Uterus (tissue), 4 donors: ENCODE data around the gene PHPT1. TPM values are rescaled to one million over a fixed set of nuclear protein-coding genes. Genes with fewer than 3 reads are reported as not detected.
"Not testable (repeated sequence)": the region's sequence is repeated elsewhere in the genome, so short reads cannot be mapped to it uniquely, and the experiment has no call there.

ENCODE experiments used
- DNase-seq, 2 donors: peaks; one replicate each; pipeline ENCODE4 v3.0.0-alpha.2; 2019 to 2020
- H3K27ac ChIP-seq, 2 donors: fragments of 200-600 bp; sonication (generic); 1 replicate in 1 of 2; 2 replicates in 1 of 2; pipeline ENCODE4 v1.5.1; 2016 to 2018
- H3K27me3 ChIP-seq, 2 donors: fragments of 200-600 bp; sonication (generic); one replicate each; pipeline ENCODE4 v1.5.1; 2018 to 2019; ENCODE audit warnings: control low read depth in 1 of 2
- H3K36me3 ChIP-seq, 2 donors: fragments of 200-600 bp; sonication (generic); one replicate each; pipeline ENCODE4 v1.5.1; 2019; ENCODE audit warnings: control low read depth in 1 of 2
- H3K4me1 ChIP-seq, 2 donors: fragments of 200-600 bp; sonication (generic); one replicate each; pipeline ENCODE4 v1.5.1; 2018 to 2019; ENCODE audit warnings: control low read depth in 1 of 2
- H3K4me3 ChIP-seq, 2 donors: fragments of 200-600 bp; sonication (generic); 1 replicate in 1 of 2; 2 replicates in 1 of 2; pipeline ENCODE4 v1.5.1; 2018 to 2019; ENCODE audit warnings: mild to moderate bottlenecking in 1 of 2
- H3K9me3 ChIP-seq, 2 donors: fragments of 200-600 bp; sonication (generic); one replicate each; pipeline ENCODE4 v1.5.1; 2019; ENCODE audit warnings: control low read depth in 1 of 2
- CTCF ChIP-seq, 4 experiments: fragments of 200-600 bp in 2 of 4; fragments of 450-650 bp in 2 of 4; sonication (generic) in 2 of 4; IDR thresholded peaks; one replicate each; pipeline ENCODE4 v1.5.1; 2016 to 2019; ENCODE audit warnings: antibody characterized with exemption in 4 of 4, mild to moderate bottlenecking in 2 of 4, moderate library complexity in 1 of 4
- POLR2A ChIP-seq, 2 donors: fragments of 450-650 bp; IDR thresholded peaks; one replicate each; pipeline ENCODE4 v1.6.1; 2016; ENCODE audit warnings: antibody characterized with exemption in 2 of 2, mild to moderate bottlenecking in 1 of 2, moderate library complexity in 1 of 2
- intact Hi-C: fragments of 100-400 bp; cut with DNase I; formaldehyde crosslinking; loops from one replicate; pipeline ENCODE4 v1.15.1; 2023; ENCODE audit warnings: low total_unique reads
- total RNA-seq, 4 donors: library from RNA; depleted of rRNA in 3 of 4; stranded (reverse); fragments of >200 nt in 3 of 4; gene quantifications; one replicate each; pipeline versions ENCODE4 v1.1.0 to v1.2.4, GENCODE V29; 2014 to 2023
- donor health status: DM: yes; HTN: yes; CAD: no.

PHPT1 gene
- total RNA-seq, 4 donors from 2014 or later: 12.4 to 55.5 (median 31.4) TPM

- TF ChIP-seq POLR2A (IDR thresholded peaks at IDR 0.05) (no peak), CTCF (IDR thresholded peaks at IDR 0.05) (no peak)
- Histone ChIP-seq H3K9me3 (no peaks in the 10 kb centered on the region), H3K4me3 (no peak overlapping the region), H3K36me3 (no peaks in the 10 kb centered on the region), H3K27me3 (peaks cover 6 to 12% of the 10 kb centered on the region in 2 donors), H3K27ac (no peak overlapping the region), H3K4me1 (peaks cover 0 to 26% of the 10 kb centered on the region in 2 donors)
- intact Hi-C loops: no loop called here
- DNase-seq: no peak
Observed at GRCh38 chr9:136839229-136840139, 9.7 kb upstream of the PHPT1 start.

GRCh38 chr9:136840140-136840876 is 8.9 kb upstream of the PHPT1 start:
- TF ChIP-seq POLR2A (IDR thresholded peaks at IDR 0.05) (no peak), CTCF (IDR thresholded peaks at IDR 0.05) (no peak)
- Histone ChIP-seq H3K4me1 (peaks cover 0 to 26% of the 10 kb centered on the region in 2 donors), H3K27ac (no peak overlapping the region), H3K27me3 (peaks cover 9 to 12% of the 10 kb centered on the region in 2 donors), H3K9me3 (no peaks in the 10 kb centered on the region), H3K36me3 (no peaks in the 10 kb centered on the region), H3K4me3 (no peak overlapping the region)
- intact Hi-C loops: no loop called here
- DNase-seq: no peak

- DNase-seq: no peak
- intact Hi-C loops: no loop called here
- peaks cover 13 to 16% of the 10 kb centered on the region in 2 donors for H3K27me3 ChIP-seq
- no peak overlapping the region for H3K27ac ChIP-seq
- no peaks in the 10 kb centered on the region for H3K9me3 ChIP-seq
- H3K4me3 ChIP-seq: no peak overlapping the region
- no peaks in the 10 kb centered on the region for H3K36me3 ChIP-seq
- H3K4me1 ChIP-seq: peaks cover 0 to 29% of the 10 kb centered on the region in 2 donors
- TF ChIP-seq CTCF (IDR thresholded peaks at IDR 0.05) (no peak), POLR2A (IDR thresholded peaks at IDR 0.05) (no peak)
Observed at GRCh38 chr9:136840877-136841645, 8.1 kb upstream of the PHPT1 start.

GRCh38 chr9:136841646-136842379 is 7.4 kb upstream of the PHPT1 start:
- Histone ChIP-seq H3K4me1 (peaks cover 0 to 36% of the 10 kb centered on the region in 2 donors), H3K27me3 (peaks cover 13 to 21% of the 10 kb centered on the region in 2 donors), H3K4me3 (peak overlapping the region in 1 of 2 donors; percentile 33)
- DNase-seq, H3K36me3 ChIP-seq, H3K27ac ChIP-seq, H3K9me3 ChIP-seq, intact Hi-C loops: not testable (repeated sequence)
